Loucy (cell line): ENCODE results near the gene TRIM67.

ENCODE experiments used
- H2AFZ ChIP-seq: fragments of 200-600 bp; sonication (generic); 2 replicates; pipeline ENCODE4 v1.6.0; 2016; ENCODE audit warnings: antibody characterized with exemption, mild to moderate bottlenecking, low read length, moderate library complexity
- H3F3A ChIP-seq: fragments of 200-600 bp; 2 replicates; pipeline ENCODE4 v1.6.0; 2016; ENCODE audit warnings: antibody characterized with exemption, low read depth, mild to moderate bottlenecking
- H3K27me3 ChIP-seq: fragments of 200-600 bp; sonication (generic); 2 replicates; pipeline ENCODE4 v1.6.1; 2014; ENCODE audit warnings: low read length, mild to moderate bottlenecking; ENCODE audit not compliant: insufficient read depth, poor library complexity, severe bottlenecking
- H3K36me3 ChIP-seq: fragments of 200-600 bp; sonication (generic); 2 replicates; pipeline ENCODE4 v1.6.1; 2016; ENCODE audit warnings: low read length; ENCODE audit not compliant: insufficient read depth
- H3K4me1 ChIP-seq: fragments of 200-600 bp; sonication (generic); 2 replicates; pipeline ENCODE4 v1.5.1; 2014; ENCODE audit warnings: low read length, mild to moderate bottlenecking; ENCODE audit not compliant: insufficient read depth, poor library complexity, severe bottlenecking
- H3K4me2 ChIP-seq: fragments of 200-600 bp; sonication (generic); 2 replicates; pipeline ENCODE4 v1.6.0; 2014; ENCODE audit warnings: antibody characterized with exemption, low read length, low read depth, mild to moderate bottlenecking; ENCODE audit not compliant: poor library complexity, severe bottlenecking
- H3K4me3 ChIP-seq: fragments of 200-600 bp; sonication (generic); 2 replicates; pipeline ENCODE4 v1.5.1; 2014; ENCODE audit warnings: low read length, mild to moderate bottlenecking, mixed read lengths; ENCODE audit not compliant: poor library complexity, severe bottlenecking
- H3K79me2 ChIP-seq: fragments of 200-600 bp; sonication (generic); 2 replicates; pipeline ENCODE4 v1.6.1; 2014; ENCODE audit warnings: low read length; ENCODE audit not compliant: insufficient read depth
- H3K9ac ChIP-seq: fragments of 200-600 bp; sonication (generic); 2 replicates; pipeline ENCODE4 v1.6.0; 2014; ENCODE audit warnings: mild to moderate bottlenecking, low read depth, low read length, moderate library complexity; ENCODE audit not compliant: poor library complexity, severe bottlenecking
- H3K9me2 ChIP-seq: fragments of 200-600 bp; sonication (generic); replicated peaks from 2 replicates; pipeline ENCODE4 v1.6.1; 2016; ENCODE audit warnings: low read depth, low read length, mixed read lengths
- H3K9me3 ChIP-seq: fragments of 200-600 bp; sonication (generic); 2 replicates; pipeline ENCODE4 v1.6.1; 2014; ENCODE audit warnings: mild to moderate bottlenecking, antibody characterized with exemption, low read length, low read depth; ENCODE audit not compliant: insufficient read depth
- H4K20me1 ChIP-seq: fragments of 200-600 bp; sonication (generic); 2 replicates; pipeline ENCODE4 v1.6.0; 2014; ENCODE audit warnings: antibody characterized with exemption, low read length, mild to moderate bottlenecking; ENCODE audit not compliant: insufficient read depth, poor library complexity, severe bottlenecking
- EZH2phosphoT487 ChIP-seq: fragments of 200-600 bp; IDR thresholded peaks from 2 replicates; pipeline ENCODE4 v1.6.1; 2018; ENCODE audit warnings: antibody characterized with exemption, mild to moderate bottlenecking, moderate library complexity, borderline replicate concordance
- TF ChIP-seq, protein P1 (sequence below): fragments of 200-600 bp; sonication (generic); conservative IDR thresholded peaks from 2 replicates; pipeline ENCODE4 v1.5.1; 2014; ENCODE audit warnings: mild to moderate bottlenecking, antibody characterized with exemption, low read length

The TRIM67 gene

DNA sequence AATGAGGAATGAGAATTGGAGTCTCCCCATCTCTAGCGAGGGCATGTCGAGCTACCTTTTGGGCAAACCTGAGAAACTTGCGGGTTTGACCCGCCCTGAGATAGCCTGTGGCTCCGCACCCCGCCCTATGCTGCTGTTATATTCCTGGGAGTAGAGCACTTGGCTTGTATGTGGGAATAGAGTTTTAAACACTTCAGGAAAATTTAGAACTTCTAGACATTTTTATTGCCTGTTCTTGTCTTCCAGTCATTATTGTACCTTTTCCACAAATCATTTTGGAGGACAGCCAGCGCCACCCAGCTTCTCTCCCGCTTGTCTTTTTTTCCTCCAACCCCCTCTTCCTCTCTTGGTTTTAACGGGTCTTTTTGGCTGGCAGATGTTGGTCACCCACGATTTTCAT is 79.9 kb downstream of the TRIM67 start:
- Histone ChIP-seq H3K36me3 (no peaks in the 10 kb centered on the region), H3K4me3 (peak overlapping the region; percentile 93)

DNA sequence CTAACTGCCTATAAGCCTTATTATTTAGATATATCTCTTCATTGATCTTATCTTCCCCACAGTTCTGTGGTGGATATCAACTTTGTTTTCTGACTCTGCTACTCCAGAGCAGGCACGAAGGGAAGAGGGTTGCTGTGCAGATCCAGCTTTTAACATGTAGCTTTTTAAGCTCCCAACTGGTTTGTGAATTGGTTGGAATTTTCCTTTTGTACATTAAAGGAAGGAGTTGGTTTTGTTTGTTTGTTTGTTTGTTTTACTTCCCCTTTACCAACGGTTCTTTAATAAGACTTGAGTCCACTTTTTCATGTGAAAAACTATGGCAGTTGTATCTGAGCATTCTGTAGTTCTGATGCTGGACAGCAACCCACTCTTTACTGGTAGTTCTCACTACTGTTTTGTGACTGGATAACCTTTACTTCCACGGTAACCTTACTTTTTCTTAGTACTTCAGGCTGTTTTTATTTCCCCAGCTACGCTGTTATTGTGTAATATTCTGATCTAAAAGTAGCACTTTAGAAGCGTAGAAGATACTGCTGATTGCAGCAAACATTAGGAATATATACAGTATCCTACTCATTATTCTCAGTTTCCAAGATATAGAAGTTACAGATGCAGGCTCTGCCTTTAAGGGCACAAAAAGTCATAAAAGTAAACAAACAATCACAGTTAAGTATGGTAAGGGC is 80.8 kb downstream of the TRIM67 start:
- H4K20me1 ChIP-seq = peaks cover 28% of the 10 kb centered on the region
- no peaks in the 10 kb centered on the region for H3K36me3 ChIP-seq
- H3K9me3 ChIP-seq = no peaks in the 10 kb centered on the region
- peaks cover 80% of the 10 kb centered on the region for H3K79me2 ChIP-seq
- peak overlapping the region; percentile 93 for H3K4me3 ChIP-seq
- no peaks in the 10 kb centered on the region for H3K27me3 ChIP-seq
- peak overlapping the region; percentile 92 for H3K9ac ChIP-seq
- H3K4me1 ChIP-seq = peaks cover 45% of the 10 kb centered on the region
- peak overlapping the region; percentile 96 for H3K4me2 ChIP-seq
- H3K9me2 ChIP-seq = no peaks in the 10 kb centered on the region
- no peak overlapping the region for H2AFZ ChIP-seq
- no peaks in the 10 kb centered on the region for H3F3A ChIP-seq
- TF ChIP-seq, protein P1, sequence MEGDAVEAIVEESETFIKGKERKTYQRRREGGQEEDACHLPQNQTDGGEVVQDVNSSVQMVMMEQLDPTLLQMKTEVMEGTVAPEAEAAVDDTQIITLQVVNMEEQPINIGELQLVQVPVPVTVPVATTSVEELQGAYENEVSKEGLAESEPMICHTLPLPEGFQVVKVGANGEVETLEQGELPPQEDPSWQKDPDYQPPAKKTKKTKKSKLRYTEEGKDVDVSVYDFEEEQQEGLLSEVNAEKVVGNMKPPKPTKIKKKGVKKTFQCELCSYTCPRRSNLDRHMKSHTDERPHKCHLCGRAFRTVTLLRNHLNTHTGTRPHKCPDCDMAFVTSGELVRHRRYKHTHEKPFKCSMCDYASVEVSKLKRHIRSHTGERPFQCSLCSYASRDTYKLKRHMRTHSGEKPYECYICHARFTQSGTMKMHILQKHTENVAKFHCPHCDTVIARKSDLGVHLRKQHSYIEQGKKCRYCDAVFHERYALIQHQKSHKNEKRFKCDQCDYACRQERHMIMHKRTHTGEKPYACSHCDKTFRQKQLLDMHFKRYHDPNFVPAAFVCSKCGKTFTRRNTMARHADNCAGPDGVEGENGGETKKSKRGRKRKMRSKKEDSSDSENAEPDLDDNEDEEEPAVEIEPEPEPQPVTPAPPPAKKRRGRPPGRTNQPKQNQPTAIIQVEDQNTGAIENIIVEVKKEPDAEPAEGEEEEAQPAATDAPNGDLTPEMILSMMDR = no peak
- no peak for TF ChIP-seq EZH2phosphoT487

More for the DNA sequence above, 79.9 kb downstream of the TRIM67 start:
- Histone ChIP-seq H4K20me1 (peaks cover 25% of the 10 kb centered on the region), H3K9me3 (no peaks in the 10 kb centered on the region), H3K4me1 (peaks cover 48% of the 10 kb centered on the region), H3K4me2 (peak overlapping the region; percentile 96), H3K27me3 (no peaks in the 10 kb centered on the region), H3K79me2 (peaks cover 72% of the 10 kb centered on the region), H3K9ac (peak overlapping the region; percentile 92), H3K9me2 (no peaks in the 10 kb centered on the region), H2AFZ (peak overlapping the region; percentile 92), H3F3A (no peaks in the 10 kb centered on the region)
- no peak for TF ChIP-seq EZH2phosphoT487
- TF ChIP-seq, protein P1 = peak; percentile 23; the same call in 1 of the 2 replicates

DNA sequence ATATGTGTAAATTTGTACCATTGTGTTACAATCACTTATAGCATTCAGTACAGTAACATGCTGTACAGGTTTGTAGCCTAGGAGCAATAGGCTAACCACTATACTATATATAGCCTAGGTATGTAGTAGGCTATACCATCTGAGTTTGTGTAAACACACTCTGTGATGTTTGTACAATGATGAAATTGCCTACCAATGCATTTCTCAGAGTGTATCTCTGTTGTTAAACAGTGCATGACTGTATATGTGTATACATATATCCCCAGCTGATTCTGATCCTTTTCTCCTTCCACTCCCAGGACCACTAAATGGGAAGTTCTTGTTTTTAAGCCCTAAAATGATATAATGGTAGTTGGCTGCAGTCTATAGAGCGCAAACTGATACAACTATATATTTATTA is 86.9 kb downstream of the TRIM67 start:
- H3K79me2 ChIP-seq = peaks cover 53% of the 10 kb centered on the region
- no peak overlapping the region for H2AFZ ChIP-seq
- peaks cover 28% of the 10 kb centered on the region; the same call in 1 of the 2 replicates for H3K36me3 ChIP-seq
- H3K27me3 ChIP-seq = no peaks in the 10 kb centered on the region
- no peak overlapping the region for H3K4me3 ChIP-seq
- no peak for TF ChIP-seq EZH2phosphoT487
- TF ChIP-seq, protein P1 = no peak
- peaks cover 11% of the 10 kb centered on the region for H4K20me1 ChIP-seq
- no peak overlapping the region for H3K4me2 ChIP-seq
- peaks cover 16% of the 10 kb centered on the region for H3K4me1 ChIP-seq
- no peaks in the 10 kb centered on the region for H3K9me2 ChIP-seq
- H3K9ac ChIP-seq = no peak overlapping the region
- H3F3A ChIP-seq = 0 out of 2 replicates have a peak, but pooled peaks cover 5% of the 10 kb centered on the region
- H3K9me3 ChIP-seq = no peaks in the 10 kb centered on the region
